ENCODE results near the gene PSAPL1.

DNA sequence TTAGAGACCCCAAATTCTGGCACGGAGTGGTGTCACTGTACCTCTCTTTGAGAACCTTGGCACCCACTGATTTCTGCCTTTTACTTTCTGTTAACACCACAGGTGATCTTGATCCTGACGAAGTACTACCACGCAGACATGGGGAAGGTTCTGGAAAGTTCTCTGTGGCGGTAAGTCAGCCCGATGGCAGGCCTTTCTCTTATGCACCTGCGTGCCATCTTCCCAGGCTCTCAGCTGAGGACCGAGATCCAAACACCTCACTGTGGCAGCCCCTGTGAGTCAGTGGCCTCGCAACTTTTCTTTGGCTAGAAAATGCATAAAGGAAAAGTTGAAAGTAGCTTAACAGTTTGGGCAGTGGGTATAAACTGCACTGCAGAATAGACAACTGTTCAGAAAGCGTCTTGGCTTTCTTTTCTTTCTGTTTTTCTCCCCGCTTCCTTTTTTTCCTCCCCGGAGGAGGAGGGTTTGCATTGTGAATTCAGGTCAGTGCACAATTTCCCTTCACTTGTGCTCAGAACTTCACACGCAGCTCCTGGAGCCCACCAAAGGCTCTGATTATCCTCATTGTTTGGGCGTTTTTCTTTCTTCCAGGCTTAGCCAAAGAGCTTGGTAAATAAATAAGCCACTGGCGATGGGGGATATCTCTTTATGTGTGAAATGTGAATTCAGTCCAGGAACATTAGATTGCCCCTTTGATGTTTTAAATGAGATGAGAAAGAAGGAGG is 38.4 kb downstream of the PSAPL1 start:
- TF ChIP-seq, protein P1, sequence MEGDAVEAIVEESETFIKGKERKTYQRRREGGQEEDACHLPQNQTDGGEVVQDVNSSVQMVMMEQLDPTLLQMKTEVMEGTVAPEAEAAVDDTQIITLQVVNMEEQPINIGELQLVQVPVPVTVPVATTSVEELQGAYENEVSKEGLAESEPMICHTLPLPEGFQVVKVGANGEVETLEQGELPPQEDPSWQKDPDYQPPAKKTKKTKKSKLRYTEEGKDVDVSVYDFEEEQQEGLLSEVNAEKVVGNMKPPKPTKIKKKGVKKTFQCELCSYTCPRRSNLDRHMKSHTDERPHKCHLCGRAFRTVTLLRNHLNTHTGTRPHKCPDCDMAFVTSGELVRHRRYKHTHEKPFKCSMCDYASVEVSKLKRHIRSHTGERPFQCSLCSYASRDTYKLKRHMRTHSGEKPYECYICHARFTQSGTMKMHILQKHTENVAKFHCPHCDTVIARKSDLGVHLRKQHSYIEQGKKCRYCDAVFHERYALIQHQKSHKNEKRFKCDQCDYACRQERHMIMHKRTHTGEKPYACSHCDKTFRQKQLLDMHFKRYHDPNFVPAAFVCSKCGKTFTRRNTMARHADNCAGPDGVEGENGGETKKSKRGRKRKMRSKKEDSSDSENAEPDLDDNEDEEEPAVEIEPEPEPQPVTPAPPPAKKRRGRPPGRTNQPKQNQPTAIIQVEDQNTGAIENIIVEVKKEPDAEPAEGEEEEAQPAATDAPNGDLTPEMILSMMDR (IDR thresholded peaks at IDR 0.05) = no peak
- TF ChIP-seq POLR2A (IDR thresholded peaks at IDR 0.05; ENCODE audit: low read depth) = no peak
